D721Med (cell line): ENCODE data around the gene MSANTD2.

ENCODE experiments used
- DNase-seq: peaks from one replicate; pipeline ENCODE4 v3.0.0; 2011; ENCODE audit warnings: low spot score; ENCODE audit not compliant: insufficient read length
- FAIRE-seq: peaks from 2 replicates; lab custom pipeline; 2011; peaks lifted over from hg19 to GRCh38; lab: Jason Lieb, UNC
- CTCF ChIP-seq: IDR thresholded peaks from 2 replicates; pipeline ENCODE4 v1.5.1; 2012; ENCODE audit warnings: mild to moderate bottlenecking, control low read depth; ENCODE audit not compliant: insufficient read depth; ENCODE audit errors: missing control alignments

The MSANTD2 gene

GRCh38 chr11:124834526-124835180, 34.4 kb upstream of the MSANTD2 start:
- FAIRE-seq: no peak
- TF ChIP-seq CTCF: no peak
- no peak for DNase-seq

GRCh38 chr11:124832571-124832970, 32.4 kb upstream of the MSANTD2 start:
- DNase-seq: no peak
- no peak for TF ChIP-seq CTCF
- no peak for FAIRE-seq

DNA sequence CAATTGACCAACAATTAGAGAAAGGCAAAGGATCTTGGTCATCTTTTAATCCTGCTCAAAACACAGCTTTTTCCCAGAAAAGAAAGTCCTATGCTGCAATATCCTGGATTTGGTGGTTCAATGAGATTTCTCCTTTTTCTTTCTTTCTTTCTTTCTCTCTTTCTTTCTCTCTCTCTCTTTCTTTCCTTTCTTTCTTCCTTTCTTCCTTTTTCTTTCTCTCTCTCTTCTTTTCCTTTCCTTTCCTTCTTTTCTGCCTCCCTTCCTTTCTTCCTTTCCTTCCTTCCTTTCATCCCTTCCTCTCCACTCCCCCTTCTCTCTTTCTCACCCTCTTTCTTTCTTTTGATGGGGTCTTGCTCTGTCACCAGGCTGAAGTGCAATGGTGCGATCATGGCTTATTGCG, 31.7 kb upstream of the MSANTD2 start:
- FAIRE-seq: no peak
- DNase-seq: no peak
- no peak for TF ChIP-seq CTCF

- DNase-seq: no peak
- FAIRE-seq: no peak
- no peak for TF ChIP-seq CTCF
Measured at GRCh38 chr11:124830749-124831148, 30.5 kb upstream of the MSANTD2 start.

- no peak for TF ChIP-seq CTCF
- no peak for DNase-seq
- FAIRE-seq: no peak
Measured at GRCh38 chr11:124829986-124830385, 29.8 kb upstream of the MSANTD2 start.

- no peak for TF ChIP-seq CTCF
- DNase-seq (no peak), FAIRE-seq (no peak)
Measured at GRCh38 chr11:124825876-124826275, 25.7 kb upstream of the MSANTD2 start.

DNA sequence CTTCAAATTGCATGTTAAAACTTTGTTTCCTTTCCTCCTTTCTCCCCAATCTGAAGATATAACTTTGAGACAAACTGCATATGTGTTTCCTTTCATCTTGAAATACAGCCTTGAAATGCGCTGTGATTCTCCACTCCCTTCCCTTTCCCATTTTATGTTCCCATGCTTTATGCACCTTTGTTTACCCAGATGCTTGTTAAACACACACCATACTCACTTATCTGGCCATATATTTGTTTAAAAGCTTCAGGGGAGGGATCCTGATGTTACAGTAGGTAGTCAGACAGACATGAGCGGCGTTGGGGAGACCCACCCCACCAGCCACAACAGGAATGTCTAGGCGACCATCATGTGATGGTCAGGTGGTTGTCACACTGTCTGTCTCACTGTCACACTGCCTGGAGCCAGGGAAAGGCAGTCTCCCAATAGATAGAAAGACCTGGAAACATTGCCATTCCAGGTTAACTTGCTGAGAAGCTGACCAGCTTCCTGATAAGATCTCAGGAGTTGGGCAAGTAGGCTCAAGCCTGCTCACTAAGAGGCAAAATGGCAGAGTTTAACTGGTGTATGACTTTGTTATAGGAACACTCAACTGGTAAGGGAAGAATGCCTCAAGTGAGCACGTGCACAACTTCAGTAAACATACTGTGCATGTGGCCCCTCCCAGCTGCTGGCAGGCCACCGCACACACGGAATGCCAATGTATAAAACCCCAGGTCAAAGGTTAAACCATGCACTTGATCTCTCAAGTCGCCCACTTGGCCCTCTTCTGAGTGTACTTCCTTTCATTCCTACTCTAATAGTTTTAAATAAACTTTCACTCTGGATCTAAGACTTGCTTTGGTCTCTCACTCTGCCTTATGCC, 23.5 kb upstream of the MSANTD2 start:
- DNase-seq (no peak), FAIRE-seq (no peak)
- TF ChIP-seq CTCF: no peak
